Measurements from ENCODE around the gene CCT6A.
A peak's percentile ranks its signal among the peaks of the same experiment; 100 is the strongest.
"Not testable (repeated sequence)": the region's sequence is repeated elsewhere in the genome, so short reads cannot be mapped to it uniquely, and the experiment has no call there.

The CCT6A gene

GRCh38 chr7:56040730-56041129, 10.8 kb upstream of the CCT6A start:
- no peak for ATAC-seq (replicated peaks)
- Mint-ChIP-seq H3K27ac (no peak overlapping the region), H3K36me3 (peaks cover 13 to 26% of the 10 kb centered on the region in 2 donors), H3K27me3 (no peaks in the 10 kb centered on the region), H3K4me1 (no peaks in the 10 kb centered on the region), H3K4me3 (no peak overlapping the region), H3K9me3 (no peaks in the 10 kb centered on the region)
- DNase-seq: no peak

- not testable (repeated sequence) for DNase-seq; H3K9me3 Mint-ChIP-seq; ATAC-seq (replicated peaks); H3K27me3 Mint-ChIP-seq; H3K4me3 Mint-ChIP-seq; H3K27ac Mint-ChIP-seq
- H3K4me1 Mint-ChIP-seq: peaks cover 6 to 14% of the 10 kb centered on the region in 2 donors
- H3K36me3 Mint-ChIP-seq: peaks cover 13 to 21% of the 10 kb centered on the region in 2 donors
Measured at GRCh38 chr7:56045758-56046157, 5.8 kb upstream of the CCT6A start.

- H3K4me1 Mint-ChIP-seq: peaks cover 6 to 14% of the 10 kb centered on the region in 2 donors
- no peak for DNase-seq
- ATAC-seq (replicated peaks): no peak
- peaks cover 9 to 15% of the 10 kb centered on the region in 2 donors for H3K36me3 Mint-ChIP-seq
- no peaks in the 10 kb centered on the region for H3K27me3 Mint-ChIP-seq
- H3K9me3 Mint-ChIP-seq: no peaks in the 10 kb centered on the region
- no peak overlapping the region for H3K4me3 Mint-ChIP-seq
- no peak overlapping the region for H3K27ac Mint-ChIP-seq
Measured at GRCh38 chr7:56046721-56047445, 4.7 kb upstream of the CCT6A start.

- DNase-seq; H3K9me3 Mint-ChIP-seq; H3K4me3 Mint-ChIP-seq; H3K27me3 Mint-ChIP-seq; H3K27ac Mint-ChIP-seq; H3K36me3 Mint-ChIP-seq; ATAC-seq (replicated peaks): not testable (repeated sequence)
- peaks cover 6 to 14% of the 10 kb centered on the region in 2 donors for H3K4me1 Mint-ChIP-seq
Measured at GRCh38 chr7:56047446-56048116, 4.0 kb upstream of the CCT6A start.

GRCh38 chr7:56048245-56048644, 3.3 kb upstream of the CCT6A start:
- DNase-seq (no peak), ATAC-seq (replicated peaks) (no peak)
- Mint-ChIP-seq H3K27ac (no peak overlapping the region), H3K4me1 (peaks cover 6 to 15% of the 10 kb centered on the region in 2 donors), H3K27me3 (no peaks in the 10 kb centered on the region), H3K4me3 (no peak overlapping the region), H3K9me3 (no peaks in the 10 kb centered on the region), H3K36me3 (peaks cover 6 to 7% of the 10 kb centered on the region in 2 donors)

- Mint-ChIP-seq H3K4me1 (peaks cover 8 to 20% of the 10 kb centered on the region in 2 donors), H3K36me3 (peaks cover 9 to 10% of the 10 kb centered on the region in 2 donors)
- ATAC-seq (replicated peaks); H3K4me3 Mint-ChIP-seq; DNase-seq; H3K9me3 Mint-ChIP-seq; H3K27ac Mint-ChIP-seq; H3K27me3 Mint-ChIP-seq: not testable (repeated sequence)
Measured at GRCh38 chr7:56048763-56049162, 2.8 kb upstream of the CCT6A start.

GRCh38 chr7:56051053-56051338, 569 bp upstream of the CCT6A start:
- H3K4me1 Mint-ChIP-seq: peaks cover 10 to 36% of the 10 kb centered on the region in 2 donors
- ATAC-seq (replicated peaks) (no peak), DNase-seq (no peak)
- no peaks in the 10 kb centered on the region for H3K9me3 Mint-ChIP-seq
- peak overlapping the region; percentile 94 for H3K27ac Mint-ChIP-seq
- peak overlapping the region; percentile 89 to 96 for H3K4me3 Mint-ChIP-seq
- no peaks in the 10 kb centered on the region for H3K27me3 Mint-ChIP-seq
- H3K36me3 Mint-ChIP-seq: peaks cover 7 to 19% of the 10 kb centered on the region in 2 donors

GRCh38 chr7:56053379-56053778, 1.8 kb downstream of the CCT6A start:
- H3K4me1 Mint-ChIP-seq: peaks cover 11 to 40% of the 10 kb centered on the region in 2 donors
- ATAC-seq (replicated peaks) (no peak), DNase-seq (no peak)
- peaks cover 25 to 35% of the 10 kb centered on the region in 2 donors for H3K36me3 Mint-ChIP-seq
- H3K9me3 Mint-ChIP-seq: no peaks in the 10 kb centered on the region
- no peak overlapping the region for H3K27ac Mint-ChIP-seq
- H3K27me3 Mint-ChIP-seq: no peaks in the 10 kb centered on the region
- peak overlapping the region; percentile 21 to 76 for H3K4me3 Mint-ChIP-seq

GRCh38 chr7:56053993-56054392, 2.4 kb downstream of the CCT6A start:
- DNase-seq (no peak), ATAC-seq (replicated peaks) (no peak)
- peak overlapping the region; percentile 14 to 25 for H3K4me3 Mint-ChIP-seq
- no peaks in the 10 kb centered on the region for H3K9me3 Mint-ChIP-seq
- peak overlapping the region; percentile 31 for H3K27ac Mint-ChIP-seq
- peaks cover 11 to 40% of the 10 kb centered on the region in 2 donors for H3K4me1 Mint-ChIP-seq
- peaks cover 25 to 36% of the 10 kb centered on the region in 2 donors for H3K36me3 Mint-ChIP-seq
- no peaks in the 10 kb centered on the region for H3K27me3 Mint-ChIP-seq

GRCh38 chr7:56062382-56062781, 10.8 kb downstream of the CCT6A start:
- Mint-ChIP-seq H3K4me1 (peaks cover 24 to 45% of the 10 kb centered on the region in 2 donors), H3K27ac (peak overlapping the region; percentile 14), H3K27me3 (no peaks in the 10 kb centered on the region), H3K36me3 (peaks cover 41 to 49% of the 10 kb centered on the region in 2 donors), H3K9me3 (no peaks in the 10 kb centered on the region), H3K4me3 (peak overlapping the region in 1 of 2 donors; percentile 7)
- DNase-seq (no peak), ATAC-seq (replicated peaks) (no peak)

- DNase-seq (no peak), ATAC-seq (replicated peaks) (no peak)
- H3K27ac Mint-ChIP-seq: peak overlapping the region; percentile 94
- peak overlapping the region; percentile 86 to 93 for H3K4me3 Mint-ChIP-seq
- peaks cover 34 to 42% of the 10 kb centered on the region in 2 donors for H3K36me3 Mint-ChIP-seq
- no peaks in the 10 kb centered on the region for H3K9me3 Mint-ChIP-seq
- H3K4me1 Mint-ChIP-seq: peaks cover 24 to 40% of the 10 kb centered on the region in 2 donors
- no peaks in the 10 kb centered on the region for H3K27me3 Mint-ChIP-seq
Measured at GRCh38 chr7:56063500-56063881, 11.9 kb downstream of the CCT6A start.

GRCh38 chr7:56063882-56064625, 12.5 kb downstream of the CCT6A start, which contains the start of gene SUMF2:
TSS of gene SUMF2 (plus strand) at chr7:56064286. CDS start at chr7:56064312, 26 bp downstream.
- DNase-seq (peak; percentile 85), ATAC-seq (replicated peaks) (peak; percentile 89 to 91)
- peaks cover 24 to 40% of the 10 kb centered on the region in 2 donors for H3K4me1 Mint-ChIP-seq
- peaks cover 40 to 46% of the 10 kb centered on the region in 2 donors for H3K36me3 Mint-ChIP-seq
- H3K9me3 Mint-ChIP-seq: no peaks in the 10 kb centered on the region
- H3K27ac Mint-ChIP-seq: peak within 1 kb of the TSS; percentile 94
- H3K4me3 Mint-ChIP-seq: peak within 1 kb of the TSS; percentile 86 to 93
- H3K27me3 Mint-ChIP-seq: no peaks in the 10 kb centered on the region

GRCh38 chr7:56066376-56066775, 14.8 kb downstream of the CCT6A start:
- not testable (repeated sequence) for H3K27me3 Mint-ChIP-seq; H3K9me3 Mint-ChIP-seq; ATAC-seq (replicated peaks); DNase-seq; H3K4me3 Mint-ChIP-seq; H3K27ac Mint-ChIP-seq
- peaks cover 38 to 42% of the 10 kb centered on the region in 2 donors for H3K36me3 Mint-ChIP-seq
- peaks cover 20 to 35% of the 10 kb centered on the region in 2 donors for H3K4me1 Mint-ChIP-seq

GRCh38 chr7:56074371-56074791, 22.8 kb downstream of the CCT6A start:
- peak; percentile 72 for DNase-seq
- Mint-ChIP-seq H3K27ac (peak overlapping the region; percentile 68), H3K9me3 (no peaks in the 10 kb centered on the region), H3K27me3 (no peaks in the 10 kb centered on the region), H3K4me3 (no peak overlapping the region), H3K4me1 (peaks cover 2 to 7% of the 10 kb centered on the region in 2 donors), H3K36me3 (peaks cover 27 to 34% of the 10 kb centered on the region in 2 donors)
- peak; percentile 96 to 97 for ATAC-seq (replicated peaks)

Data from stimulated activated naive B cell treated with anti-CD40 and anti-IgM and Interleukin-4, amounts not matched to agents 10 μg/mL and 1 μg/mL and 100 μg/mL, for 72 hours (primary cell).